K562 (cell line): ENCODE results near the gene SYMPK. TPM values are rescaled to one million over a fixed set of nuclear protein-coding genes. Genes with fewer than 3 reads are reported as not detected.

Source experiments
- CHD7 ChIP-seq: fragments of 200-600 bp; sonication (generic); IDR thresholded peaks from one replicate; pipeline ENCODE4 v1.6.1; 2012; ENCODE audit warnings: mild to moderate bottlenecking, low read depth, low read length, inconsistent platforms
- DACH1 ChIP-seq: fragments of 450-650 bp; IDR thresholded peaks from 2 replicates; pipeline ENCODE4 v1.6.1; 2018; ENCODE audit not compliant: partially characterized antibody
- EZH2 ChIP-seq: IDR thresholded peaks from 2 replicates; pipeline ENCODE4 v1.6.1; 2012; ENCODE audit warnings: low read depth, mild to moderate bottlenecking, inconsistent platforms, low read length, borderline replicate concordance
- GATAD2A ChIP-seq: fragments of 450-650 bp; IDR thresholded peaks from 2 replicates; pipeline ENCODE4 v1.6.1; 2017
- GTF2E2 ChIP-seq: fragments of 200-800 bp; sonication (Bioruptor generic); IDR thresholded peaks from 2 replicates; pipeline ENCODE4 v1.6.1; 2016; ENCODE audit warnings: missing genetic modification characterization, missing compliant biosample characterization
- PCBP2 ChIP-seq: fragments of 200-400 bp; formaldehyde crosslinking; IDR thresholded peaks from 2 replicates; pipeline ENCODE4 v1.6.1; 2018; ENCODE audit warnings: low read length, low read depth, mild to moderate bottlenecking, moderate library complexity; ENCODE audit not compliant: poor library complexity, severe bottlenecking
- PHF21A ChIP-seq: fragments of 450-650 bp; IDR thresholded peaks from 2 replicates; pipeline ENCODE4 v1.6.1; 2017; ENCODE audit warnings: low read depth, borderline replicate concordance
- SMARCB1 ChIP-seq: IDR thresholded peaks from 2 replicates; pipeline ENCODE4 v1.6.1; 2011; ENCODE audit warnings: improper control_type of control experiment, low read depth; ENCODE audit not compliant: insufficient read length
- SNIP1 ChIP-seq: fragments of 450-650 bp; IDR thresholded peaks from 2 replicates; pipeline ENCODE4 v1.7.1; 2017; ENCODE audit warnings: low read depth, mild to moderate bottlenecking
- THAP7 ChIP-seq: fragments of 250-450 bp; sonication (Bioruptor Pico); IDR thresholded peaks from 2 replicates; pipeline ENCODE4 v1.5.0; 2021
- TOE1 ChIP-seq, 2 experiments: fragments of 450-650 bp in 1 of 2; sonication (generic) in 1 of 2; formaldehyde crosslinking in 1 of 2; IDR thresholded peaks; 2 replicates each; pipeline versions ENCODE4 v1.7.1 to v1.8.0; 2016 to 2022; ENCODE audit warnings: borderline replicate concordance in 2 of 2, mild to moderate bottlenecking in 2 of 2, antibody characterized with exemption in 1 of 2, inconsistent platforms in 1 of 2, low read depth in 1 of 2, missing genetic modification reagents in 1 of 2, moderate library complexity in 1 of 2
- ZNF316 ChIP-seq: fragments of 450-650 bp; IDR thresholded peaks from 2 replicates; pipeline ENCODE4 v1.6.1; 2016
- polyA plus RNA-seq, 8 experiments: library from polyadenylated mRNA; depleted of rRNA in 4 of 8; stranded (reverse) in 5 of 8; unstranded in 3 of 8; fragments of >200 nt; fragmentation: Nextera tagmentation in 2 of 8; fragmentation: Illumina TruSeq in 1 of 8; extraction: Ambion mirVana in 2 of 8; extraction: Trizol in 1 of 8; gene quantifications; 2 replicates each; pipeline versions ENCODE4 v1.2.1 to v1.2.3, GENCODE V29; 2011 to 2014; ENCODE audit warnings: inconsistent platforms in 1 of 8, missing spikeins in 1 of 8
- total RNA-seq, 7 experiments: library from RNA; depleted of rRNA in 6 of 7; stranded (reverse); fragments of >200 nt in 6 of 7; fragmentation: Illumina TruSeq in 2 of 7; extraction: Trizol in 2 of 7; gene quantifications; 2 replicates each; pipeline versions ENCODE4 v1.2.1 to v1.2.3, GENCODE V29; 2011 to 2021; ENCODE audit warnings: low replicate concordance in 1 of 7
- TF ChIP-seq, protein P1 (sequence below): fragments of 250-450 bp; sonication (Bioruptor Pico); IDR thresholded peaks from 2 replicates; pipeline ENCODE4 v1.9.0; 2021; ENCODE audit warnings: mild to moderate bottlenecking, inconsistent platforms

Gene SYMPK
- total and polyA plus RNA-seq, 9 of the 15 experiments (the other 6 are each of a cell fraction or from before 2014, with no cell fraction given): 0.73 to 95.5 (median 58.4) TPM

- TF ChIP-seq CHD7 (no peak), TOE1 (IDR thresholded peaks at IDR 0.05; ENCODE audit: borderline replicate concordance) (peak; percentile 41; the same call in 1 of the 2 replicates), TOE1 (CRISPR knock-in tag; IDR thresholded peaks at IDR 0.05; ENCODE audit: borderline replicate concordance, low read depth) (no peak), PHF21A (no peak), THAP7 (CRISPR knock-in tag) (no peak), PCBP2 (no peak), SNIP1 (no peak), SMARCB1 (no peak), EZH2 (no peak), GATAD2A (no peak), ZNF316 (no peak), GTF2E2 (0 out of 2 replicates have a peak, but pooled peaks have one; percentile 66), DACH1 (no peak)
- TF ChIP-seq, protein P1, sequence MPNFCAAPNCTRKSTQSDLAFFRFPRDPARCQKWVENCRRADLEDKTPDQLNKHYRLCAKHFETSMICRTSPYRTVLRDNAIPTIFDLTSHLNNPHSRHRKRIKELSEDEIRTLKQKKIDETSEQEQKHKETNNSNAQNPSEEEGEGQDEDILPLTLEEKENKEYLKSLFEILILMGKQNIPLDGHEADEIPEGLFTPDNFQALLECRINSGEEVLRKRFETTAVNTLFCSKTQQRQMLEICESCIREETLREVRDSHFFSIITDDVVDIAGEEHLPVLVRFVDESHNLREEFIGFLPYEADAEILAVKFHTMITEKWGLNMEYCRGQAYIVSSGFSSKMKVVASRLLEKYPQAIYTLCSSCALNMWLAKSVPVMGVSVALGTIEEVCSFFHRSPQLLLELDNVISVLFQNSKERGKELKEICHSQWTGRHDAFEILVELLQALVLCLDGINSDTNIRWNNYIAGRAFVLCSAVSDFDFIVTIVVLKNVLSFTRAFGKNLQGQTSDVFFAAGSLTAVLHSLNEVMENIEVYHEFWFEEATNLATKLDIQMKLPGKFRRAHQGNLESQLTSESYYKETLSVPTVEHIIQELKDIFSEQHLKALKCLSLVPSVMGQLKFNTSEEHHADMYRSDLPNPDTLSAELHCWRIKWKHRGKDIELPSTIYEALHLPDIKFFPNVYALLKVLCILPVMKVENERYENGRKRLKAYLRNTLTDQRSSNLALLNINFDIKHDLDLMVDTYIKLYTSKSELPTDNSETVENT: no peak
Observed at GRCh38 chr19:45862564-45863334, at the start of gene SYMPK (continued).
